Activated B cell treated with CpG ODN at 0.5 μM for 24 hours (primary cell): ENCODE data around the gene RFX2. TPM values are rescaled to one million over a fixed set of nuclear protein-coding genes. Genes with fewer than 3 reads are reported as not detected.

ENCODE experiments used
- ATAC-seq: fragments of 200-7000 bp; cut with Tn5 transposase; one replicate; pipeline ENCODE4 v1.10.0; 2021; ENCODE audit warnings: low read depth, mild to moderate bottlenecking, moderate library complexity
- CTCF ChIA-PET: fragments of 350-600 bp; sonication (Branson Sonifier 250); formaldehyde crosslinking; loops from one replicate; lab custom pipeline; 2021; ENCODE audit warnings: antibody characterized with exemption; lab: Charles Lee
- POLR2A ChIA-PET: fragments of 350-600 bp; sonication (Branson Sonifier 250); formaldehyde crosslinking; loops from one replicate; lab custom pipeline; 2021; ENCODE audit warnings: antibody characterized with exemption; lab: Charles Lee
- DNase-seq: peaks from one replicate; pipeline ENCODE4 v3.0.0; 2022
- H3K27ac Mint-ChIP-seq: one replicate; pipeline ENCODE4 v1.8.0; 2020; ENCODE audit warnings: mixed read lengths
- H3K27me3 Mint-ChIP-seq: one replicate; pipeline ENCODE4 v1.8.0; 2021; ENCODE audit warnings: mixed read lengths
- H3K36me3 Mint-ChIP-seq: one replicate; pipeline ENCODE4 v1.8.0; 2021; ENCODE audit warnings: low read depth, mixed read lengths
- H3K4me1 Mint-ChIP-seq: one replicate; pipeline ENCODE4 v1.8.0; 2021; ENCODE audit warnings: mixed read lengths
- H3K4me3 Mint-ChIP-seq: one replicate; pipeline ENCODE4 v1.8.0; 2020; ENCODE audit warnings: mild to moderate bottlenecking, mixed read lengths
- H3K9me3 Mint-ChIP-seq: one replicate; pipeline ENCODE4 v1.8.0; 2020; ENCODE audit warnings: mixed read lengths
- CTCF ChIP-seq: fragments of 200-600 bp; IDR thresholded peaks from one replicate; pipeline ENCODE4 v1.8.0; 2022; ENCODE audit warnings: antibody characterized with exemption, mild to moderate bottlenecking
- intact Hi-C: fragments of 100-400 bp; cut with micrococcal nuclease; formaldehyde crosslinking; loops from one replicate; pipeline ENCODE4 v1.15.1; 2024
- total RNA-seq: library from RNA; stranded (reverse); gene quantifications from 2 replicates; pipeline ENCODE4 v1.2.3, GENCODE V29; 2022

The RFX2 gene
- total RNA-seq, 1 donor from 2014 or later: 7.0 TPM

- intact Hi-C loops: loop anchor here (1.0 kb wide), 1 partner anchor 12 kb away; no protein-coding TSS in a partner anchor
- Mint-ChIP-seq H3K4me1 (peaks cover 32% of the 10 kb centered on the region), H3K27ac (peak overlapping the region; percentile 91), H3K4me3 (peak overlapping the region; percentile 73), H3K27me3 (no peaks in the 10 kb centered on the region), H3K9me3 (no peaks in the 10 kb centered on the region), H3K36me3 (no peaks in the 10 kb centered on the region)
- POLR2A ChIA-PET: interaction anchor here (0.7 kb wide), 1 partner anchor 1400 kb away, joined by 3 read pairs; the partner anchor contains the start of gene PEX11G
- DNase-seq (no peak), ATAC-seq (no peak)
- CTCF ChIA-PET: no interaction called here
- TF ChIP-seq CTCF: no peak
These were observed 21.7 kb downstream of the RFX2 start for GRCh38 chr19:6088602-6089049.

- CTCF ChIA-PET: interaction anchor here (0.6 to 1.8 kb wide), 5 partner anchors 12 to 39 kb away, joined by 3 to 13 read pairs (median 3); no protein-coding TSS in a partner anchor
- DNase-seq: no peak
These were observed 23.2 kb downstream of the RFX2 start for GRCh38 chr19:6087074-6087571.

GRCh38 chr19:6086068-6086788, 24.1 kb downstream of the RFX2 start:
- no peaks in the 10 kb centered on the region for H3K9me3 Mint-ChIP-seq
- H3K36me3 Mint-ChIP-seq: no peaks in the 10 kb centered on the region
- H3K27ac Mint-ChIP-seq: peak overlapping the region; percentile 91
- no peak for DNase-seq
- no peak for TF ChIP-seq CTCF
- peak overlapping the region; percentile 73 for H3K4me3 Mint-ChIP-seq
- no peaks in the 10 kb centered on the region for H3K27me3 Mint-ChIP-seq
- CTCF ChIA-PET: interaction anchor here (0.6 to 1.8 kb wide), 4 partner anchors 12 to 38 kb away, joined by 3 to 13 read pairs (median 3); no protein-coding TSS in a partner anchor
- intact Hi-C loops: loop anchor here (2.0 kb wide), 1 partner anchor 17 kb away; no protein-coding TSS in a partner anchor
- H3K4me1 Mint-ChIP-seq: peaks cover 32% of the 10 kb centered on the region
- ATAC-seq: no peak
- POLR2A ChIA-PET: interaction anchor here (0.6 to 2.0 kb wide), 5 partner anchors 10 to 36 kb away, joined by 3 to 15 read pairs (median 6); no protein-coding TSS in a partner anchor

More at GRCh38 chr19:6087074-6087571, 23.2 kb downstream of the RFX2 start:
- POLR2A ChIA-PET: interaction anchor here (1.0 to 2.0 kb wide), 7 partner anchors 9 to 37 kb away, joined by 3 to 15 read pairs (median 6); no protein-coding TSS in a partner anchor
- Mint-ChIP-seq H3K27ac (peak overlapping the region; percentile 91), H3K36me3 (no peaks in the 10 kb centered on the region), H3K27me3 (no peaks in the 10 kb centered on the region), H3K9me3 (no peaks in the 10 kb centered on the region), H3K4me1 (peaks cover 32% of the 10 kb centered on the region), H3K4me3 (peak overlapping the region; percentile 73)
- peak; percentile 49 for ATAC-seq
- TF ChIP-seq CTCF: no peak
- intact Hi-C loops: loop anchor here (1.0 to 2.0 kb wide), 2 partner anchors 18 to 23 kb away; partner anchors contain the start of gene RFX2

DNA sequence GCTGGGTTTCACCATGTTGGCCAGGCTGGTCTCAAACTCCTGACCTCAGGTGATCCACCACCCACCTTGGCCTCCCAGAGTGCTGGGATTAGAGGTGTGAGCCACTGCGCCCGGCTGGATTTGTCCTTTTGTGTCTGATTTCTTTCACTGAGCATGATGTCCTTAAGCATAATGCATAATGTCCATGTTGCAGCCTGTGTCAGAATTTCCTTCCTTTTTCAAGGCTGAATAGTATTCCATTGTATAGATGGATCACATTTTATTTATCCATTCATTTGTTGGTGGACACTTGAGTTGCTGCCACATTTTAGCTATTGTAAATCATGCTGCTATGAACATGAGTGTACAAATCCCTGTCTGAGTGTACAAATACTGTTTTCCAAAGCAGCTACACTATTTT, 25.5 kb downstream of the RFX2 start:
- intact Hi-C loops: no loop called here
- POLR2A ChIA-PET: no interaction called here
- Mint-ChIP-seq H3K27me3 (no peaks in the 10 kb centered on the region), H3K36me3 (no peaks in the 10 kb centered on the region), H3K9me3 (no peaks in the 10 kb centered on the region), H3K27ac (no peak overlapping the region), H3K4me1 (peaks cover 32% of the 10 kb centered on the region), H3K4me3 (no peak overlapping the region)
- CTCF ChIA-PET: no interaction called here
- DNase-seq (no peak), ATAC-seq (no peak)
- no peak for TF ChIP-seq CTCF

GRCh38 chr19:6079107-6079506, 31.2 kb downstream of the RFX2 start:
- no peak overlapping the region for H3K27ac Mint-ChIP-seq
- no peaks in the 10 kb centered on the region for H3K36me3 Mint-ChIP-seq
- intact Hi-C loops: no loop called here
- ATAC-seq (no peak), DNase-seq (no peak)
- H3K4me1 Mint-ChIP-seq: peaks cover 8% of the 10 kb centered on the region
- H3K9me3 Mint-ChIP-seq: no peaks in the 10 kb centered on the region
- ChIA-PET POLR2A (no interaction called here), CTCF (no interaction called here)
- H3K27me3 Mint-ChIP-seq: no peaks in the 10 kb centered on the region
- no peak overlapping the region for H3K4me3 Mint-ChIP-seq
- TF ChIP-seq CTCF: no peak
